Mesenteric fat pad (tissue), 1 donor: Measurements from ENCODE around the gene CLEC16A. TPM values are rescaled to one million over a fixed set of nuclear protein-coding genes. Genes with fewer than 3 reads are reported as not detected.

Experiments used
- DNase-seq: peaks from one replicate; pipeline ENCODE4 v3.0.0-alpha.2; 2020; ENCODE audit warnings: low spot score
- total RNA-seq: library from RNA; stranded (reverse); fragmentation: NEBNext Ultra II Directional; extraction: Animal tissue kit (Norgen Biotek cat#: 25700); gene quantifications from one replicate; pipeline ENCODE4 v1.2.1, GENCODE V29; 2021
- donor health status: DM: yes; HTN: yes; CAD: no.

Gene CLEC16A
- total RNA-seq, 1 donor from 2014 or later = 27.5 TPM

- no peak for DNase-seq
Measured at GRCh38 chr16:11188801-11189740, 244.7 kb downstream of the CLEC16A start.

GRCh38 chr16:11190588-11191560 is 246.5 kb downstream of the CLEC16A start:
- DNase-seq = no peak

GRCh38 chr16:11191665-11192064 is 247.3 kb downstream of the CLEC16A start:
- DNase-seq = no peak

- no peak for DNase-seq
Measured at GRCh38 chr16:11193494-11193893, 249.1 kb downstream of the CLEC16A start.

- DNase-seq = no peak
Measured at GRCh38 chr16:11194913-11195312, 250.5 kb downstream of the CLEC16A start.

GRCh38 chr16:11196286-11196828 is 252.0 kb downstream of the CLEC16A start:
- no peak for DNase-seq

- DNase-seq = no peak
Measured at GRCh38 chr16:11198375-11198774, 254.0 kb downstream of the CLEC16A start.

- DNase-seq = no peak
Measured at GRCh38 chr16:11198828-11199227, 254.5 kb downstream of the CLEC16A start.

GRCh38 chr16:11200592-11200991 is 256.2 kb downstream of the CLEC16A start:
- DNase-seq = no peak

- DNase-seq = no peak
Measured at GRCh38 chr16:11201498-11202259, 257.3 kb downstream of the CLEC16A start.

- DNase-seq = no peak
Measured at GRCh38 chr16:11202260-11203091, 258.1 kb downstream of the CLEC16A start.

GRCh38 chr16:11203111-11203623 is 258.8 kb downstream of the CLEC16A start:
- no peak for DNase-seq

- no peak for DNase-seq
Measured at GRCh38 chr16:11204513-11205047, 260.2 kb downstream of the CLEC16A start.

GRCh38 chr16:11205065-11205699 is 260.8 kb downstream of the CLEC16A start:
- no peak for DNase-seq

GRCh38 chr16:11205754-11206581 is 261.6 kb downstream of the CLEC16A start:
- DNase-seq = no peak

GRCh38 chr16:11207646-11208045 is 263.3 kb downstream of the CLEC16A start:
- no peak for DNase-seq

- DNase-seq = no peak
Measured at GRCh38 chr16:11208916-11209665, 264.7 kb downstream of the CLEC16A start.
